GM20431 (cell line): ENCODE measurements around the gene PRKCE.

Experiments
- in situ Hi-C: fragments of 300-500 bp; cut with MseI, MboI; formaldehyde crosslinking; loops from one replicate; pipeline ENCODE4 v1.15.0; 2020; ENCODE audit warnings: low sequenced_read_pairs; ENCODE audit not compliant: unreplicated experiment

PRKCE gene

DNA sequence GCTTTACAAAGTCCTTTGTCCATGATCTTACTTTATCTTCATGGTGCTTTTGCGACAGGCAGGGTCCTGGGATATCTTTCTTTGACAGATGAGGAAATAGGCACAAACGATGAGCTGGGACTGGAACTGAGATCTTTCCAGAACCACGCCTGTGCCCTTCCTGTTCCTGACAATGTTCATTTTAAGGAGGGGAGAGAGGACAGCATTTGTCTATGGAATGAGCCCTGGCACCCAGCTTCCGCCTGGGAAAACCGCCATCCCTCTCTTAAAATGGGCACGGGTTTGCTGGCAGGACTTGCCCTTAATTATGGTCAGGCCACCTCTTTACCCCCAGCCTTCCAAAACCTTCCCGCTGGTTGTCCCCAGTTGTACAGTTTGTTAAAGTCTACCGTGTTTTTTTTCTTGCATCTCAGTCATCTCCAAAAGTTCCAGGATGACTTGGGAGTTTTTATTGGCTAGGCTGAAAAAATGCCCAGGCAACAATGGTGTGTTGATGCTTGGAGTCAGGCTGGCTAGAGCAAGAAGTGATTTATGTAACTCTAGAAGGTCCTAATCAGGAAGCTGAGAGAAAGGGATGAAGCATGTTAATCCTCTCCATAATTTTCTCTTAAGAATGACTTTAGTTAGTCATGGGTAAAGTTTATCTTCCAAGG, 380.8 kb downstream of the PRKCE start:
- in situ Hi-C loops: no loop called here

DNA sequence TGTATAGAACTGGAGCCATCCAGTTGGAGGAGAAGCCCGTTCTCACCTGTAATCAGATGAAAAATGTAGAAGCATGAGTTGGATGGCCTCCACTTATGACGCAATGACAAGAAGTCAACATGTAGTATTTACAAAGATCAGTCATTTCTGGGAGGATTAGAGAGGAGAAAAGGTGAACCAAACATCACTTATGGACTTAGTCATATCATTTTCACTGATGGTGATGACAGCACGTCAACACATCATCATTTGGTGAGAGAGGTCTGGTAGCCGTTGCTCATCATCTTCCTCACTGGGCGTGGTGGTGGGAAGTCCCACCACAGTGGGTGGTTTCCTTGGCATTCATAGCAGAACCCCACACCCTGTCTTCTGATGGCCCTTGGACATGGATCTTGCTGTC, 381.5 kb downstream of the PRKCE start:
- in situ Hi-C loops: no loop called here

GRCh38 chr2:46034535-46034934, 383.1 kb downstream of the PRKCE start:
- in situ Hi-C loops: no loop called here

GRCh38 chr2:46036929-46037328, 385.5 kb downstream of the PRKCE start:
- in situ Hi-C loops: no loop called here

- in situ Hi-C loops: no loop called here
Measured at GRCh38 chr2:46039543-46040303, 388.2 kb downstream of the PRKCE start.

- in situ Hi-C loops: no loop called here
Measured at GRCh38 chr2:46040563-46041155, 389.2 kb downstream of the PRKCE start.

DNA sequence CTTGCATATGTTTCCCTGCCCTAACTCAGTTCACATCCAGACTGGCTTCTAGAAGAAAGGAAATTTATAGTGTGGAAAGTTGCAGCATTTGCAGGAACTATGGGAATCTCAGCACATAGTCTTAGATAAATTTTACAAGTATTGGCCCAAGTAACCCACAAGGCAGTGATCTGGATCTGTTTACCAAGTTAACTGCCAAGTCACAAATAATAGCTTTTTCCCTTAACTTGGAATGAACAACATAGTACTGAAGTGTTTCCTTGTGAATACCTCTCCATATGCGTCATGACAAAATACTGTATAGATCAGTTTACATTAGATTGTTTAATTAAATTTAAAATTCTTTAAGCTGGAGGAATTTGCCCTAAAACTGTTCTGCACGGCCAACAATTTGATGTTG, 390.0 kb downstream of the PRKCE start:
- in situ Hi-C loops: no loop called here

- in situ Hi-C loops: no loop called here
Measured at GRCh38 chr2:46042207-46042637, 390.7 kb downstream of the PRKCE start.

GRCh38 chr2:46042711-46043110, 391.2 kb downstream of the PRKCE start:
- in situ Hi-C loops: no loop called here

GRCh38 chr2:46045888-46046287, 394.4 kb downstream of the PRKCE start:
- in situ Hi-C loops: no loop called here

GRCh38 chr2:46047290-46047689, 395.8 kb downstream of the PRKCE start:
- in situ Hi-C loops: no loop called here

- in situ Hi-C loops: no loop called here
Measured at GRCh38 chr2:46048693-46049092, 397.2 kb downstream of the PRKCE start.

DNA sequence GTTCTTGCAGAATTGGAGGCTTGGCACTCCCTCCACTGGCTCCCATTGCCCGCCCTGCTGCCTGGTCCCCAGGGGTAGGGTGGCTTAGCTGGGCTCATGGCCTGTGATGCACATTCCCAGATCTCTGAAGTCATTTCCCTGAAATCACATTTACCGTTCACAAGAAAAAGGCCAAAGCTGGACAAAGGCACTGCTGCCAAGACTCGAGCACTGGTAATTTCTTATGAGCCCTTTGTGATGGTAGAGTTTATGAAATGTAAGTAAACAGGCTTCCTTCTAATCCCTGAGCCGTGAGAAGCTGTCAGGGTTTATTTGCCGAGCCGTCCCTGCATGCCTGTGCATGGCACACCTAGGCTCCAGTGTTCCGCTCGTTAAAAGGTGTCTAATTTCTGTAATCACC, 398.6 kb downstream of the PRKCE start:
- in situ Hi-C loops: loop anchor here (25.0 kb wide), 1 partner anchor 312 kb away; no protein-coding TSS in a partner anchor

GRCh38 chr2:46050489-46050888, 399.0 kb downstream of the PRKCE start:
- in situ Hi-C loops: loop anchor here (25.0 kb wide), 1 partner anchor 312 kb away; no protein-coding TSS in a partner anchor

GRCh38 chr2:46051085-46051484, 399.6 kb downstream of the PRKCE start:
- in situ Hi-C loops: loop anchor here (25.0 kb wide), 1 partner anchor 311 kb away; no protein-coding TSS in a partner anchor

- in situ Hi-C loops: loop anchor here (25.0 kb wide), 1 partner anchor 309 kb away; no protein-coding TSS in a partner anchor
Measured at GRCh38 chr2:46053564-46053963, 402.1 kb downstream of the PRKCE start.

- in situ Hi-C loops: loop anchor here (25.0 kb wide), 1 partner anchor 306 kb away; no protein-coding TSS in a partner anchor
Measured at GRCh38 chr2:46056541-46056940, 405.1 kb downstream of the PRKCE start.

DNA sequence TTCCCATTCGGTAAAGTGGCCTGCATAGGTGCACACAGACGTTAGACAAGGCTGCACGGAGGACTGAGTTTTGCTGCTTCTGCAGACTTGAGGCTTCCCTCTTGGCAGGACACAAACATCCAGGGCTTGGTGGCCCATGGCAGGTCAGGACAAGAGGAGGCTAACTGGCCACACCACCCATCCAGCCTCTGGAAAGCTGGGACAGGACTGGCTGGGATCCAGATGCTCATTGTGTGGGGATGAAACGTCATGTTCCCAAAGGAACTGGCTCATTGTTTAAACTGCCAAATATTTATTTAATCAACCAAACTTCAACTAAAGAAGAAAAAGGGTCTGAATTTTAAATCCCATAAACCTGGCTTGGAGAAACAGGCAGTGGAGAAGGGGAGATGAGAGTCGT, 406.7 kb downstream of the PRKCE start:
- in situ Hi-C loops: loop anchor here (25.0 kb wide), 1 partner anchor 304 kb away; no protein-coding TSS in a partner anchor

DNA sequence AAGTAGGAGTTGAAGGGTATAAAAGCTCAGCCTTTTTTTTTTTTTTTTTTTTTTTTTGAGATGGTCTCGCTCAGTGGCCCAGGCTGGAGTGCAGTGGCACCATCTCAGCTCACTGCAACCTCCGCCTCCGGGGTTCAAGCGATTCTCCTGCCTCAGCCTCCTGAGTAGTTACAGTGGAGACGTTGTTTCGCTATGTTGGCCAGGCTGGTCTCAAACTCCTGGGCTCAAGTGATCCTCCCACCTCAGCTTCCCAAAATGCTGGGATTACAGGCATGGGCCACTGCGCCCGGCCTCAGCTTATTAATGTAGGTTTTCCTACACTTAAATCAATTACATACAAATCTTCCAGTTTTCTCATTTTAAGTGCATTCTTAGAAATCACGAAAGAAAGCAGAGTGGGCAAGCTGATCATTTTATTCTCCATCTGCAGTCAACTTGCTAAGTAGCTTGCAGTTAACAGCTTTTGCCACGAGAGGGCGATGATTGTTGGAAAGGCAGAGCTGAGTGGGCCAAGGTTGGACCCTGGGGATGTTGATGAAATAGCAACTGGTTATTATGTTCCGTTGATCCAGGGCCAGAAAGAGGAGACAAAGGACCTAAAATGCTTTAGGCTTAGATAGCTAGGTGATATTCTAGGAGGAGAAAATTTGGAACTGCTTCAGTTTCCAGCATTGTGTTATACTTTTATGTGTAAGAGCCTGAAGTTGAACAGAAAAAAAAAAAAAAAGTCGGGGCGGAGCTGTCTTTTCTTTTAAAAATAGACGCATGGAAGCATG, 411.4 kb downstream of the PRKCE start:
- in situ Hi-C loops: loop anchor here (25.0 kb wide), 1 partner anchor 299 kb away; no protein-coding TSS in a partner anchor

GRCh38 chr2:46064396-46064795, 412.9 kb downstream of the PRKCE start:
- in situ Hi-C loops: loop anchor here (25.0 kb wide), 1 partner anchor 298 kb away; no protein-coding TSS in a partner anchor
